ENCODE data around the gene FCGR3B.
"Not testable (repeated sequence)": the region's sequence is repeated elsewhere in the genome, so short reads cannot be mapped to it uniquely, and the experiment has no call there.

Gene FCGR3B

GRCh38 chr1:161638251-161638993 lies 7.4 kb upstream of the FCGR3B start:
- DNase-seq (ENCODE audit: low spot score): not testable (repeated sequence)

GRCh38 chr1:161636976-161637375 lies 6.0 kb upstream of the FCGR3B start:
- not testable (repeated sequence) for DNase-seq (ENCODE audit: low spot score)

DNA sequence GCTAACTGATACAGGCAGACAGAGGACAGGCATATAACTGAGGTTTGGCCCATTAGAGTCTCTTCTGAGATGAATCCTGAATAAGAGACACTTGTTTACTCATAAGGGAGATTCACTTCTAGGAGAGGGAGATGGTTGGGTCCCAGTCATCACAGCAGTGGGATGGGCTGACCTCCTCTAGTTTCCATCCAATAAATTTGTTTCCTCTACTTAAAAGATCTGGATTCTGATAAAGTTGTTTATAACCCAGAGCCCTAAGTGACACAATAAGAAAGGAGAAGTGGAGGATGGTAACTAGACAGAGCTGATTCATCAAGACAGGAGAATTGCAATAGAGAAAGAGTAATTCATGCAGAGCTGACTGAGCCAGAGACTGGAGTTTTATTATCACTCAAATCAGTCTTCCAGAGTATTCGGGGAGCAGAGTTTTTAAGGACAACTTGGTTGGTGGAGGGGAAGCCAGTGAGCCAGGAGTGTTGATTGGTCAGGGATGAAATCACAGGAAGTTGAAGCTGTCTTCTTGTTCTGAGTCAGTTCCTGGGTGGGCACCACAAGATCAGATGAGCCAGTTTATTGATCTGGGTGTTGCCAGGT lies 5.3 kb upstream of the FCGR3B start:
- not testable (repeated sequence) for DNase-seq (ENCODE audit: low spot score)

DNA sequence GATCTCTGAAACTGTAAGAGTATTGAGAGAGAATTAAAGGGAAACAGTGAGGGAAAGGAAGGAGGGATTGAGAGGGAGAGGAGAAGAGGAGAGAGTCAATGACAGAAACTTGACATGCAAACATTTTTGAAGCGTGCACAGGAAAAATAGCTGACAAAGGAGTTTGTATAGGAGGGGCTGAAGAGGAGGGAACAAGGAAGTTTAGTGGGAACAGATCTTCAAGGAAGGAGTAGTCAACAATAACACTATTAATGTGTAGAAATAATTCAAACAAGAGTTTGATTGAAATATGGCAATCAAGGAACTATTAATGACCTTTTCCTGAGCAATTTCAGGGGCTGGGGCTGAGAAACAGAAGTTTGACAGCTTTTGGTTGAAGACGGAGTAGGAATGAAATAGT lies 4.0 kb upstream of the FCGR3B start:
- DNase-seq (ENCODE audit: low spot score): not testable (repeated sequence)

GRCh38 chr1:161630128-161630742 lies 741 bp downstream of the FCGR3B start:
- DNase-seq (ENCODE audit: low spot score): not testable (repeated sequence)

DNA sequence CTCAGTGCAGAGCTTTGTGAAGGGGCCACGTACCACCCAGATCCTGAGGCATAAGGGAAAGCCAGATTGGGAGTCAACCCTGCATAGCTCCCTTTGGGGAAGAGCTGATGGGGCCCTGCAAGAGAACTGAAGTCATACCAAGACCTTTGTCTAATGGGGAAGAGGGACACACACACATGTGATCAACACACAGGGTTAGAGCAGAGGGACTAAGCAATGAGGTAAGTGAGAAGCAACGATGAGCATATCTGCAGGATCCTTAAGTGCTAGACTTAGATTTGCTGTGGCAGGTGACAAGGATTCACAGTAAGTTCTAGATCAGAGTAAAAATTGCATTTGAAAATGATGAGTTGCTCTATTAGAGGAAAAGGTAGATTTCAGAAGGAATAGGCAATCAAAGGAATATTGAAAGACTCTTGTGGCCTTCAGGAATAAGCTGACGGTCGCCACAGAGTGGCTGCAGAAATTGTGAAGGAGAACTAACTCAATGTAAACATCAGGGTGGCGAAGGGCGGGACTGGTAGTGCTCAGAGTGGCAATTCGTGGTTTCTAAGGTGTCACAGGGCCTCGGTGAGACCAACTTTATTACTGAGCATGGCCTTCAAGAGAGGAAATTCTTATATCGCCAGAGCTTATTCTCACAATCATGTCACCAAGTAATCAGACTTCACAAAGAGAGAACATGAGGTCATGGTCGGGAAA lies 4.4 kb downstream of the FCGR3B start:
- not testable (repeated sequence) for DNase-seq (ENCODE audit: low spot score)

- not testable (repeated sequence) for DNase-seq (ENCODE audit: low spot score)
Measured at GRCh38 chr1:161624605-161625004, 6.4 kb downstream of the FCGR3B start.

DNA sequence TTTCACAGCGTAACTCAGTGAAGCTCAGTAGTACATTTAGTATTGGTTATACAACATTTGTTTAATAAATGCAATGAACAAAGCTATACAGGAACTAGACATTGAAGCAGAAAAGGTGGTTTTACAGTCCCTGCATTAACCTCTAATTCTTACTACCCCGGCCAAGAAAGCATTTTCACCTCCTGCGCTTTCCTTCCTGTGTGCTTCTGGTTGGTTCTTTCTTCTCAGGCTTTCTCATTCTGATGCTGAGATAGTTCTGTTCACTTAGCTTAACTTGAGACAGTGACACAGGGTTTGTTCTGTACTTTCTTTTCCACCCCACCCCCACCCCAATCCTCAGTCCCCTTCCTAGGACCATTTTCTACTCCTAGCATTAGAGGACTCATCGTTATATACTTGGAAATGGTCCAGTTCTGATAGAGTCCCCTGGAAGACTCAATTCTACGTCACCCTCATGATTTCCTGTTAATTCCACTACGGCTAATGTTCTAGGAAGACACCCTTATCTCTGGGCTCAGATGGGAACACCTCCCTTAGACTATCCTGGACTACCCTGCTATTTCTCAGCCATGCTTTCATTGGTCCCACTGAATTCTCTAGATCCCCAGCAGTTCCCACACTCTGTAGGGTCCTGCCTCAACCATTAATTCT lies 7.5 kb downstream of the FCGR3B start:
- peak; percentile 2 for DNase-seq (ENCODE audit: low spot score)

DNA sequence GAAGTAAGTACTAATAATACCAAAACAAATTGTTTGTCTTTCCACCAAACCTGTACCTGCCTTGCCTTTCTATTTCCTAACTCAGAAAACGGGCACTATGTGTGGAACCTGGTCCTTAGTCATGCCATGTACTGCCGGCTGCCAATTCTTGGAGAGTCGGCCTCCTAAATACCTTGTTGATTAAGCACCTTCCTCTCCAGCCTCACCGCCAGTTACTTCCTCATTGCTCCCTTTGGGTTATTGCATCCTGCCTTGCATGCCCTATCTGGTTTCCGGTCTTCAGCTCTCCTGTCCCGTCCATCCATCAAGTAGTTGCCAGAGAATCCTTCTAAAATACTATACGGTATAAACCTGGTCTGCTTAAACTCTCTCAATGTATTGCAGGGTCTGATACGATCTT lies 8.9 kb downstream of the FCGR3B start:
- DNase-seq (ENCODE audit: low spot score): not testable (repeated sequence)

DNA sequence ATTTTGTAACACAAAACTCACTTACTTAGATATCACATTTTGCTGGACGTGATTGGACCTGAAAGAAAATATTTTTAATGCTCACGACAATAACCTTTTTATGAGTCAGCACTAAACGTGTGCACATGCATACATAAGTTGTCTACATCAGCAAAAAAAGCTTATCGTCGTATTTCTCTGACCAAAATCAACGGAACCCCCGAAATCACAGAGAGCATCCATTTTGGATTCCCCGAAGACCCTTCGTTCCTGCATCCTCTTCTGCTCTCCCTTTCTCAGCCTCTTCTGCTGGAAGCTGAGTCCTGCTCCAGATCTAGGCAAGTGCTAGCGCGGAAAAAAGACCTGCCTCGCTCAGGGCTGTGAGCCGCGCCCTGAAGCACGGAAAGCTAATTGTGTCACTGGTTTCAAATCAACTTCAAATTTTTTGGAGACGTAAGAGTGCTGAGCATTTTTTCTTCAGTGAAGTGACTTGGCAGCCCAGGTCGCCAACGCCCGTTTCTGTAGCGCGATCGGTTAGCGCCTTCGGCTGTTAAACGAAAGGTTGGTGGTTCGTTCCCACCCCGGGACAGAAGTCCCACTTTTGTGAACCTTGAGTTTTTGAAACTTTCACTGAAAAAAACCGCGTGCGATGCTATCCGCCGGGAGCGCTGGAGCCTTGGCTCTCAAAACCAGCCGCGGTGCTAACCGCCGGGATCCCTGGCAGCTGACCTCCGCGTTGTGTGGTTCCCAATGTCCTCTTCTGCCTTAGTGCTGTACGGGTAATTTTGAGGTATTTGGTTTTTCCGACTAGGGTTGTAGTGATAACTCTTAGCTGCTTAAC lies 9.6 kb downstream of the FCGR3B start:
- peak; percentile 71 for DNase-seq (ENCODE audit: low spot score)

DNA sequence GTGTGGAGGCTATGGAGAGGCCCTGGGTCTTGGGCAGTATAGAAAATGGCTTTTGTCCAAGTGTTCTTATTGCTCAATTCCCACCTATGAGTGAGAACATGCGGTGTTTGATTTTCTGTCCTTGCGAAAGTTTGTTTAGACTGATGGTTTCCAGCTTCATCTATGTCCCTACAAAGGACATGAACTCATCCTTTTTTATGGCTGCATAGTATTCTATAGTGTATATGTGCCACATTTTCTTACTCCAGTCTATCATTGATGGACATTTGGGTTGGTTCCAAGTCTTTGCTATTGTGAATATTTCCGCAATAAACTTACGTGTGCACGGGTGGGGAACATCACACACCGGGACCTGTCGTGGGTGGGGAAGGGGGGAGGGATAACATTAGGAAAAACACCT lies 10.6 kb downstream of the FCGR3B start:
- not testable (repeated sequence) for DNase-seq (ENCODE audit: low spot score)

DNA sequence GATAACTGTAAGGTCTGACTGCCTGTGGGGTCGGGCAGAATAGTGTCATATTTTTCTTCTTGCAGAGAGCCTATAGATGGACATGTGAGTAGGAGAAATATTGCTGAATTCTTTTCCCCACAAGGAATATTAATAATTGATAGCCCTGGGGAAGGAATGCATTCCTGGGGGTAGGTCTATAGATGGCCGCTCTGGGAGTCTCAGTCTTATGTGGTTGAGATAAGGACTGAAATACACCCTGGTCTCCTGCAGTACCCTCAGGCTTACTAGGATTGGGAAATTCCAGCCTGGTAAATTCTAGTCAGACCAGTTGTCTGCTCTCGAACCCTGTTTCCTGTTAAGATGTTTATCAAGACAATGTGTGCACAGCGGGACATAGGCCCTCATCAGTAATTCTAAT lies 12.5 kb downstream of the FCGR3B start:
- DNase-seq (ENCODE audit: low spot score): not testable (repeated sequence)

DNA sequence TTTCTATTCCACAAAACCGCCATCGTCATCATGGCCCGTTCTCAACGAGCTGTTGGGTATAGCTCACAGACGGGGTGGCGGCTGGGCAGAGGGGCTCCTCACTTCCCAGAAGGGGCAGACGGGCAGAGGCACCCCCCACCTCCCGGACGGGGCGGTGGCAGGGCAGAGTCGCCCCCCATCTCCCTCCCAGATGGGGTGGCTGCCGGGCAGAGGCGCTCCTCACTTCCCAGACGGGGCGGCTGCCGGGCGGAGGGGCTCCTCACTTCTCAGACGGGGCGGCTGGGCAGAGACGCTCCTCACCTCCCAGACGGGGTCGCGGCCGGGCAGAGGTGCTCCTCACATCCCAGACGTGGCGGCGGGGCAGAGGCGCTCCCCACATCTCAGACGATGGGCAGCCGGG lies 14.6 kb downstream of the FCGR3B start:
- not testable (repeated sequence) for DNase-seq (ENCODE audit: low spot score)

GRCh38 chr1:161613142-161613514 lies 17.8 kb downstream of the FCGR3B start:
- not testable (repeated sequence) for DNase-seq (ENCODE audit: low spot score)

DNA sequence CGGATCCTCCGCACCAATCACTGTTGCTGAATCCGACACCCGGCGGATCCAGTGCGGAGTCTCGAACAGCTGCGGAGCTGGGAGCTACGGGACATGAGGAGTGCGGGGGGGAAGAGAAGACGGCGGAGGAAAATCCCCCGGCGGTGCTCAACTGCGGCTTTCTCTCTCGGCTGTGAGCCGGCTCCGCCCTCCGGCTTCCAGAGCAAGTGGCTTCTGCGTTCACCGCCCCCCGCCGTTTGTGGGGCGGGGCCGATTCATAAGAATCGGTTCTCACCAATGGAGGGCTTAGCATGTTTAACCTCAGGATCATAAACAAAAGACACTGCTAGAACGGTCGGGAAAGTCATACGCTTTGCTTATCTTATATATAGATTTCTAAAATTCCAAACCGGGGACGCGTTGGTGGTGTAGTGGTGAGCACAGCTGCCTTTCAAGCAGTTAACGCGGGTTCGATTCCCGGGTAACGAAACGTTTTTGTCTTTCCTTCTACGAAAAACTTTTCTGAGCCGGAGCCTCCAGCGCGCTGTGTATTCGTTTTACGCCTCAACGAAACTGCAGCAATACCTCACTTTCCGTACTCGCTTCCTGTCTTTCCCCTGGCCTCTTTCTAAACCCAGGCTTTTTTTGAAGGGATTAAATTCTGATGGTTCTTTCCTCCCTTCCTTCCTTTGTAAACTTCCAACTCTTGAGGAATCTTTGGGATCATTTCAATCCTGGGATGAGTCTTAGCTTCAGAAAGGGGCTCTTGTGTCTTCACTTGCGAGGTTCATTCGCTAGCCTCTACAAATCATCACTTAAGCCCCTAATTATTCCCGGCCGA lies 18.4 kb downstream of the FCGR3B start:
- peak; percentile 89 for DNase-seq (ENCODE audit: low spot score)

DNA sequence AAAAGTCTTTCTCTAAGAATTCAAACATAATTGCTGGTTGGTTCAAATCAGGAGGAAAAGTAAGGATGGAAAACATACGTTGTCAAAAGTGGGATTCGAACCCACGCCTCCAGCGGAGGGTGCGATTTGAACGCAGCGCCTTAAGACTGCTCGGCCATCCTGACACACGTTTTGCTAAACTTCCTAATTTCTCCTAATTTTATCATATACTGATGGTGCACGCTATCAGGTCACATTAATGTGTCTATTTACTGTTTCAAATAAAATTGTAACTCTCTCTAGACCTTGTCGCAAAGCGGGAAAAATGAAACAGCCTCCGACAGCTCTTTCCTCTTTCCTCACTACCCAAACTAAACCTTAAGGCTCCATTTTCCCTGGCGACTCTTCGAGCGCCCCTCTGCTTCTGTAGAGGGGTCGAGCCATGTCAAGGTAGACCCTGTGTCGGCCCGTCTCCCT lies 19.1 kb downstream of the FCGR3B start:
- peak; percentile 3 for DNase-seq (ENCODE audit: low spot score)

- not testable (repeated sequence) for DNase-seq (ENCODE audit: low spot score)
Measured at GRCh38 chr1:161610198-161610597, 20.8 kb downstream of the FCGR3B start.

GRCh38 chr1:161606541-161607336 lies 24.2 kb downstream of the FCGR3B start:
- DNase-seq (ENCODE audit: low spot score): not testable (repeated sequence)
